Fibroblast of upper back skin (primary cell): Measurements from ENCODE around the gene TMEM214.

ENCODE experiments used
- DNase-seq: peaks from one replicate; pipeline ENCODE4 v3.0.0-alpha.2; 2013

Gene TMEM214

GRCh38 chr2:27086090-27086723, 53.4 kb downstream of the TMEM214 start:
- DNase-seq = peak; percentile 90

GRCh38 chr2:27086724-27087593, 54.2 kb downstream of the TMEM214 start, which contains the start of gene KHK:
KHK (plus strand) TSS chr2:27086772; CDS start chr2:27087260, 488 bp downstream.
- DNase-seq = no peak

GRCh38 chr2:27087823-27088410, 55.2 kb downstream of the TMEM214 start:
- DNase-seq = no peak

DNA sequence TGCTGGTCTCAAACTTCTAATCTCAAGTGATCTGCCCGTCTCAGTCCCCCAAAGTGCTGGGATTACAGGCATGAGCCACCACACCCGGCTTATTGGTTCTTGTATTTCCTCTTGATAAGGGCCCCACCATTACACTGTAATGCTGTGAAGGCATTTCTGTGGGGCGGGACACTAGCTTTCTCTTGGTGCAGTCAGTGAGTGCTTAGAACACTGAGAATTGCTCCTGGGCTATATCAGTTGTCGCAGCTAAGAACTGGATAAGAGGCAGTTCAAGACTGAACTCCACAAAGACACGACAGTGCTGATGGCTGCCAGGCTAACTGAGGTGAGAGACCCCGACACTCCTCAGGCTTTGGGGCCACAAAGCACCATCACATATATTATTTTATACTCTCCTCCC, 55.9 kb downstream of the TMEM214 start:
- DNase-seq = no peak

DNA sequence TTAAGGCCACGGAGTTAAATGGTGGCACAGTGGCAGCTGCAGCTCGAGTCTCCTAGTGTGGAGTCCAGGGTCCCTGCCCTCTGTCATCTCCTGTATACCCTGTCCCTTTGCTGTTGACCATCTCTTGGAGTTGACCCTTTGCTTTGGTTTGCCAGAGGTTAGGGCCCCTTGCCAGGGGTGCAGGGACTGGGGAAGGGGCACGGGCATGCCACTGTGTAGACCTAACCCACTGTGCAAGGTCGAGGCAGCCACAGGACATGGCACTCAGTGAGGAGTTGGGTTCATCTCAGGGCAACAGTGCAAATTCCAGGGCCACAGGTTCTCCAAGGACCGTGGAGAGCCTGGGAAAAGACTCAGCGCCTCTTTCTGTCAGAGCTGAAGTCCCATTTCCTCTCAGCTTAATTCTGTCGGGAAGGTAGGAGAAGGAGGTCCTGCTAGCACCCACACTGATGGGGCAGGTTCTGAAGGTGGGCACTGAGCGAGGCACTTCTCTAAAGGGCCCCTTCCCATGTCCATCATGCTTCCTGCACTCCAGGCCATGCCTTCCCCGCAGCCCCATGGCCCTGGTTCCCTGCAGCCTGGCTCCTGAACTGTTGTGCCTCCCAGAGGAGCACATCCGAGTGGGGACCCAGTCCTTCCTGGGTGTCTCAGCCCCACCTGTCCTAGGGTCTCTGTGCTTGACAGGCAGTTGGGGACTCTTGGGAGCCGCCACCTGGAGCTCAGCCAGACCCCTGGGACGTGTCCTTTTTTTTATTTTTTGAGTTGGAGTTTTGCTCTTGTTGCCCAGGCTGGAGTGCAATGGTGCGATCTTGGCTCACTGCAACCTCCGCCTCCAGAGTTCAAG, 56.6 kb downstream of the TMEM214 start:
- DNase-seq = no peak
